ENCODE measurements around the gene UIMC1. TPM values are rescaled to one million over a fixed set of nuclear protein-coding genes. Genes with fewer than 3 reads are reported as not detected.

The UIMC1 gene
- total RNA-seq, 1 experiment from 2014 or later: 53.0 TPM

GRCh38 chr5:176856746-176857145 is 149.8 kb downstream of the UIMC1 start:
- Histone ChIP-seq H2BK5ac (ENCODE audit: insufficient read length, low read length) (no peak overlapping the region), H3K14ac (ENCODE audit: insufficient read depth, low read length) (no peak overlapping the region), H2BK20ac (ENCODE audit: low read depth, low read length, poor library complexity, severe bottlenecking) (no peak overlapping the region), H3K9me3 (ENCODE audit: control insufficient read depth, low read depth, low read length) (no peaks in the 10 kb centered on the region), H3K9ac (ENCODE audit: extremely low read depth, insufficient read length, low read length) (no peak overlapping the region), H2BK15ac (ENCODE audit: low read depth, low read length) (no peak overlapping the region), H3K79me1 (ENCODE audit: insufficient read depth, low read depth, low read length, poor library complexity, severe bottlenecking) (no peaks in the 10 kb centered on the region), H3K4me1 (ENCODE audit: insufficient read depth, low read length) (no peaks in the 10 kb centered on the region), H3K23me2 (ENCODE audit: insufficient read length, low read depth, low read length, poor library complexity, severe bottlenecking) (no peaks in the 10 kb centered on the region), H2AK5ac (ENCODE audit: insufficient read length, low read length) (no peak overlapping the region), H4K8ac (replicated peaks; ENCODE audit: insufficient read length, low read depth, low read length) (no peak overlapping the region), H3K4ac (ENCODE audit: low read depth, low read length) (no peak overlapping the region), H3K56ac (ENCODE audit: insufficient read length, low read depth, low read length) (no peak overlapping the region), H4K91ac (ENCODE audit: insufficient read length, low read depth, low read length) (no peak overlapping the region), H3K4me2 (ENCODE audit: insufficient read depth, insufficient read length, low read length) (no peak overlapping the region), H4K20me1 (ENCODE audit: control insufficient read depth, insufficient read depth, insufficient read length) (no peaks in the 10 kb centered on the region), H2AFZ (ENCODE audit: low read length) (no peak overlapping the region), H2BK12ac (ENCODE audit: insufficient read length, low read depth, low read length) (no peak overlapping the region), H2BK120ac (ENCODE audit: low read depth, low read length, poor library complexity, severe bottlenecking) (no peak overlapping the region), H3T11ph (ENCODE audit: low read length) (no peak overlapping the region), H3K79me2 (ENCODE audit: insufficient read depth, low read length) (no peaks in the 10 kb centered on the region), H3K27ac (ENCODE audit: insufficient read length, low read depth, low read length) (no peak overlapping the region), H4K5ac (ENCODE audit: insufficient read length, low read depth, low read length) (no peak overlapping the region), H3K27me3 (ENCODE audit: insufficient read depth, low read length) (no peaks in the 10 kb centered on the region), H3K23ac (ENCODE audit: insufficient read length, low read depth, low read length) (no peak overlapping the region), H3K18ac (ENCODE audit: insufficient read length, low read depth, low read length) (no peak overlapping the region)
- WGBS (ENCODE audit: extremely low coverage, insufficient read length, low lambda C conversion rate): no CpG with 5 or more reads among the region's 8 CpGs
- Mint-ChIP-seq H3K27me3 (ENCODE audit: low read depth) (peaks cover 2% of the 10 kb centered on the region), H3K9me3 (no peaks in the 10 kb centered on the region), H3K27ac (0 out of 7 replicates have a peak overlapping the region, but pooled peaks of 1 of the 3 experiments have one; percentile 31), H3K4me1 (peaks cover 0 to 9% of the 10 kb centered on the region in 2 experiments; a peak in 2 of 4 replicates), H3K4me3 (no peak overlapping the region), H3K36me3 (ENCODE audit: insufficient read depth in 1 of 3, low read depth in 3 of 3) (no peaks in the 10 kb centered on the region)
- no peak for TF ChIP-seq CTCF (conservative IDR thresholded peaks at IDR 0.05)
- DNase-seq: no peak

Data from H9 (cell line).